Gastrocnemius medialis (tissue), 4 donors: ENCODE measurements around the gene UNC5C.

ENCODE experiments used
- CTCF ChIP-seq, 5 experiments: fragments of 450-650 bp in 3 of 5; fragments of 200-600 bp in 2 of 5; sonication (generic) in 2 of 5; IDR thresholded peaks in 4 of 5; conservative IDR thresholded peaks in 1 of 5; 1 replicate in 4 of 5; 2 replicates in 1 of 5; pipeline ENCODE4 v1.5.1; 2016 to 2019; ENCODE audit warnings: antibody characterized with exemption in 5 of 5, mild to moderate bottlenecking in 3 of 5, moderate library complexity in 3 of 5
- POLR2A ChIP-seq, 2 donors: fragments of 450-650 bp; IDR thresholded peaks; one replicate each; pipeline ENCODE4 v1.6.1; 2017; ENCODE audit warnings: antibody characterized with exemption in 2 of 2, mild to moderate bottlenecking in 2 of 2, moderate library complexity in 2 of 2

- TF ChIP-seq CTCF (IDR thresholded peaks at IDR 0.05 in 4 of 5, conservative IDR thresholded peaks at IDR 0.05 in 1 of 5) (no peak), POLR2A (IDR thresholded peaks at IDR 0.05) (no peak)
Observed at GRCh38 chr4:95533254-95533653, 15.5 kb downstream of the UNC5C start.
